Fibroblast of lung (primary cell): ENCODE results near the gene CPN2. TPM values are rescaled to one million over a fixed set of nuclear protein-coding genes. Genes with fewer than 3 reads are reported as not detected.
A peak's percentile ranks its signal among the peaks of the same experiment; 100 is the strongest.

Experiments
- DNase-seq, 2 donors: peaks; one replicate each; pipeline versions ENCODE4 v3.0.0 to v3.0.0-alpha.2; 2010; ENCODE audit warnings: low read depth in 2 of 2
- H2AFZ ChIP-seq: 2 replicates; pipeline ENCODE4 v1.5.1; 2012; ENCODE audit warnings: low read length, control low read depth, inconsistent platforms
- H3K27ac ChIP-seq: 2 replicates; pipeline ENCODE4 v1.5.1; 2011; ENCODE audit warnings: low read length, control low read depth; ENCODE audit not compliant: insufficient read depth
- H3K27me3 ChIP-seq: 2 replicates; pipeline ENCODE4 v1.5.1; 2011; ENCODE audit warnings: mild to moderate bottlenecking, low read length; ENCODE audit not compliant: control insufficient read depth, insufficient read depth
- H3K36me3 ChIP-seq: 2 replicates; pipeline ENCODE4 v1.5.1; 2011; ENCODE audit warnings: low read length; ENCODE audit not compliant: control insufficient read depth, insufficient read depth
- H3K4me1 ChIP-seq: 2 replicates; pipeline ENCODE4 v1.5.1; 2011; ENCODE audit warnings: low read length; ENCODE audit not compliant: control insufficient read depth, insufficient read depth; ENCODE audit errors: extremely low read depth
- H3K4me2 ChIP-seq: 2 replicates; pipeline ENCODE4 v1.5.1; 2011; ENCODE audit warnings: low read length, control low read depth; ENCODE audit not compliant: insufficient read depth; ENCODE audit errors: extremely low read depth
- H3K4me3 ChIP-seq, 4 experiments: fragments of 200-600 bp in 1 of 4; sonication (generic) in 1 of 4; replicated peaks in 1 of 4; 2 replicates each; pipeline ENCODE4 v1.5.1; 2011 to 2016; ENCODE audit warnings: low read length in 4 of 4, low read depth in 3 of 4, mild to moderate bottlenecking in 3 of 4, control low read depth in 2 of 4, inconsistent platforms in 1 of 4, mixed read lengths in 1 of 4; ENCODE audit not compliant: insufficient read depth in 1 of 4; ENCODE audit errors: control extremely low read depth in 1 of 4
- H3K79me2 ChIP-seq: 2 replicates; pipeline ENCODE4 v1.5.1; 2012; ENCODE audit warnings: mild to moderate bottlenecking, low read length, inconsistent platforms; ENCODE audit not compliant: control insufficient read depth, insufficient read depth
- H3K9ac ChIP-seq: 2 replicates; pipeline ENCODE4 v1.5.1; 2011; ENCODE audit warnings: mild to moderate bottlenecking, low read length, control low read depth; ENCODE audit not compliant: insufficient read depth
- H3K9me3 ChIP-seq: 2 replicates; pipeline ENCODE4 v1.5.1; 2012; ENCODE audit warnings: low read depth, low read length; ENCODE audit not compliant: control insufficient read depth, insufficient read depth
- H4K20me1 ChIP-seq: 2 replicates; pipeline ENCODE4 v1.5.1; 2011; ENCODE audit warnings: low read length; ENCODE audit not compliant: control insufficient read depth, insufficient read depth; ENCODE audit errors: extremely low read depth
- CTCF ChIP-seq, 2 donors: IDR thresholded peaks in 1 of 2; conservative IDR thresholded peaks in 1 of 2; 1 replicate in 1 of 2; 2 replicates in 1 of 2; pipeline ENCODE4 v1.5.1; 2011 to 2012; ENCODE audit warnings: low read length in 2 of 2, control low read depth in 1 of 2, inconsistent platforms in 1 of 2, low read depth in 1 of 2, mild to moderate bottlenecking in 1 of 2
- EZH2 ChIP-seq: IDR thresholded peaks from 2 replicates; pipeline ENCODE4 v1.5.1; 2012; ENCODE audit warnings: low read length, control low read depth, mild to moderate bottlenecking; ENCODE audit errors: missing control alignments
- polyA plus RNA-seq, 2 donors: library from polyadenylated mRNA; depleted of rRNA in 1 of 2; stranded (reverse) in 1 of 2; unstranded in 1 of 2; fragments of >200 nt; gene quantifications; 2 replicates each; pipeline ENCODE4 v1.2.1, GENCODE V29; 2011 to 2012; ENCODE audit warnings: missing spikeins in 1 of 2
- total RNA-seq: library from RNA; depleted of rRNA; stranded (reverse); fragments of >200 nt; gene quantifications from 2 replicates; pipeline ENCODE4 v1.2.1, GENCODE V29; 2014

Gene CPN2
- total and polyA plus RNA-seq, 2 donors (not counting 1 experiment from before 2014, with no cell fraction given) = not detected

- Histone ChIP-seq H3K36me3 (no peaks in the 10 kb centered on the region), H3K4me1 (peaks cover 23% of the 10 kb centered on the region), H2AFZ (no peak overlapping the region), H3K27me3 (peaks cover 4% of the 10 kb centered on the region), H4K20me1 (no peaks in the 10 kb centered on the region), H3K9ac (no peak overlapping the region), H3K4me3 (no peak overlapping the region), H3K9me3 (no peaks in the 10 kb centered on the region), H3K79me2 (no peaks in the 10 kb centered on the region), H3K4me2 (peak overlapping the region; percentile 4), H3K27ac (no peak overlapping the region)
- TF ChIP-seq EZH2 = no peak
- no peak for TF ChIP-seq CTCF (conservative IDR thresholded peaks at IDR 0.05 in 1 of 2, IDR thresholded peaks at IDR 0.05 in 1 of 2; ENCODE audit: low read depth in 1 of 2, low read length in 2 of 2)
- DNase-seq = peak; percentile 57 to 58
These were observed 17.1 kb upstream of the CPN2 start for GRCh38 chr3:194367992-194368841.

GRCh38 chr3:194365978-194366490 lies 14.9 kb upstream of the CPN2 start:
- H3K9me3 ChIP-seq = no peaks in the 10 kb centered on the region
- H3K27ac ChIP-seq = no peak overlapping the region
- no peak for TF ChIP-seq CTCF (conservative IDR thresholded peaks at IDR 0.05 in 1 of 2, IDR thresholded peaks at IDR 0.05 in 1 of 2; ENCODE audit: low read depth in 1 of 2, low read length in 2 of 2)
- no peak for TF ChIP-seq EZH2

GRCh38 chr3:194365526-194365925 lies 14.4 kb upstream of the CPN2 start:
- no peak overlapping the region for H3K9ac ChIP-seq
- TF ChIP-seq CTCF (conservative IDR thresholded peaks at IDR 0.05 in 1 of 2, IDR thresholded peaks at IDR 0.05 in 1 of 2; ENCODE audit: low read depth in 1 of 2, low read length in 2 of 2) (no peak), EZH2 (no peak)
- H4K20me1 ChIP-seq = no peaks in the 10 kb centered on the region
- no peak overlapping the region for H3K27ac ChIP-seq
- no peaks in the 10 kb centered on the region for H3K79me2 ChIP-seq
- no peak overlapping the region for H3K4me3 ChIP-seq
- H3K4me2 ChIP-seq = no peak overlapping the region
- no peaks in the 10 kb centered on the region for H3K9me3 ChIP-seq
- no peaks in the 10 kb centered on the region for H3K36me3 ChIP-seq
- DNase-seq = no peak
- no peak overlapping the region for H2AFZ ChIP-seq
- H3K27me3 ChIP-seq = peaks cover 5% of the 10 kb centered on the region
- H3K4me1 ChIP-seq = peaks cover 23% of the 10 kb centered on the region

More at GRCh38 chr3:194365978-194366490, 14.9 kb upstream of the CPN2 start:
- Histone ChIP-seq H3K27me3 (peaks cover 8% of the 10 kb centered on the region), H3K9ac (no peak overlapping the region), H4K20me1 (no peaks in the 10 kb centered on the region), H3K4me1 (peaks cover 23% of the 10 kb centered on the region), H3K79me2 (no peaks in the 10 kb centered on the region), H3K4me3 (no peak overlapping the region), H3K4me2 (no peak overlapping the region), H2AFZ (no peak overlapping the region), H3K36me3 (no peaks in the 10 kb centered on the region)
- DNase-seq = no peak
